ENCODE measurements around the gene KCND2.

KCND2 gene

DNA sequence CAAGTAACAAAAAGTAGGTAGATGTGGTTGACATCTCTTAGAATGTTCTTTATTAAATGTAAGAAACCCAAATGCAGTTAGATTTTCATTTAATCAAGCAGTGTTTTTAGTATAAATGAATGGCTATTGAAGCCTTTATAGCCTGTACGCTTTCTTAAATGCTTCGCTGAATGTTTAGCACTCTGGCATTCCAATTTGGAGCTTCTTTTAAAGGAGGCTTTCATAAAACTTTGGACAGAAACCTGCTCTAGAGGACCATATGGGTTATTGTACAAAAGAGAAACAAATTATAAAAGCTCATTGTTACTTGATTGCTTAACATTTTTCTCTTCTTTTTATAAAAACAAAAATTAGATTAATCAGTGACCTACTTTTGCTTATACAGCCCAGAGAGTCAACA, 59.5 kb downstream of the KCND2 start:
- H3K27me3 ChIP-seq (ENCODE audit: control insufficient read depth, low read length) = no peaks in the 10 kb centered on the region
- H3K9me2 ChIP-seq (replicated peaks; ENCODE audit: control insufficient read depth, low read length) = no peaks in the 10 kb centered on the region
- no peaks in the 10 kb centered on the region for H3K9me3 ChIP-seq (ENCODE audit: control insufficient read depth, insufficient read depth, low read length)
- no peaks in the 10 kb centered on the region for H3K79me2 ChIP-seq (ENCODE audit: control insufficient read depth, low read length)
- H4K20me1 ChIP-seq (ENCODE audit: control insufficient read depth, insufficient read depth, low read depth, low read length) = no peaks in the 10 kb centered on the region
- no peaks in the 10 kb centered on the region for H3K36me3 ChIP-seq (ENCODE audit: control insufficient read depth, low read length)
- H3F3A ChIP-seq (ENCODE audit: control insufficient read depth, insufficient read depth) = no peaks in the 10 kb centered on the region
- no peak overlapping the region for H3K4me2 ChIP-seq (ENCODE audit: low read length)
- no peak overlapping the region for H3K27ac ChIP-seq (ENCODE audit: low read depth, low read length)
- no peak overlapping the region for H3K4me3 ChIP-seq (ENCODE audit: low read length)
- H3K4me1 ChIP-seq (ENCODE audit: control insufficient read depth, low read length) = no peaks in the 10 kb centered on the region
- no peak for TF ChIP-seq EZH2phosphoT487 (IDR thresholded peaks at IDR 0.05; ENCODE audit: borderline replicate concordance, low read length)
- TF ChIP-seq, protein P1, sequence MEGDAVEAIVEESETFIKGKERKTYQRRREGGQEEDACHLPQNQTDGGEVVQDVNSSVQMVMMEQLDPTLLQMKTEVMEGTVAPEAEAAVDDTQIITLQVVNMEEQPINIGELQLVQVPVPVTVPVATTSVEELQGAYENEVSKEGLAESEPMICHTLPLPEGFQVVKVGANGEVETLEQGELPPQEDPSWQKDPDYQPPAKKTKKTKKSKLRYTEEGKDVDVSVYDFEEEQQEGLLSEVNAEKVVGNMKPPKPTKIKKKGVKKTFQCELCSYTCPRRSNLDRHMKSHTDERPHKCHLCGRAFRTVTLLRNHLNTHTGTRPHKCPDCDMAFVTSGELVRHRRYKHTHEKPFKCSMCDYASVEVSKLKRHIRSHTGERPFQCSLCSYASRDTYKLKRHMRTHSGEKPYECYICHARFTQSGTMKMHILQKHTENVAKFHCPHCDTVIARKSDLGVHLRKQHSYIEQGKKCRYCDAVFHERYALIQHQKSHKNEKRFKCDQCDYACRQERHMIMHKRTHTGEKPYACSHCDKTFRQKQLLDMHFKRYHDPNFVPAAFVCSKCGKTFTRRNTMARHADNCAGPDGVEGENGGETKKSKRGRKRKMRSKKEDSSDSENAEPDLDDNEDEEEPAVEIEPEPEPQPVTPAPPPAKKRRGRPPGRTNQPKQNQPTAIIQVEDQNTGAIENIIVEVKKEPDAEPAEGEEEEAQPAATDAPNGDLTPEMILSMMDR (IDR thresholded peaks at IDR 0.05; ENCODE audit: low read depth, low read length, poor library complexity, severe bottlenecking) = no peak

DNA sequence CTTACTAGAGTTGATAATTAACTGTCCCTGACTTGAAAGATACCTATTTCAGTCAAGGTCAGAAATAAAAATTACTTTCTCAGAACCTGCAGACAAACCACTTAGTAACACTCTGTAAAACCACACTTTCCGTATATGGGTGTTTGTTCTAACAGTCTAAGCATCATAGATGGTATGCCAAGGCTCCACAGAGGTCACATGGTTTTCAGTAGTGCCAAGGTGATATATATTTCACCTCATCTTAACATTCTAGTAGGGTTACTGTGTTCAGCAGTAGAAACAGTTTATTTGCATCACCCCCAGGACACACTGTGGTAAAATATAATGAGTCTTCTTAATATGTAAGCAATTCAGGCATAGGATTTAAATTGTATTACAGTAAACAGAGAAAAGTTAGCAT, 61.5 kb downstream of the KCND2 start:
- TF ChIP-seq, protein P1 (IDR thresholded peaks at IDR 0.05; ENCODE audit: low read depth, low read length, poor library complexity, severe bottlenecking) = no peak
- no peak for TF ChIP-seq EZH2phosphoT487 (IDR thresholded peaks at IDR 0.05; ENCODE audit: borderline replicate concordance, low read length)
- H3K9me3 ChIP-seq (ENCODE audit: control insufficient read depth, insufficient read depth, low read length) = no peaks in the 10 kb centered on the region
- no peak overlapping the region for H3K4me2 ChIP-seq (ENCODE audit: low read length)

DNA sequence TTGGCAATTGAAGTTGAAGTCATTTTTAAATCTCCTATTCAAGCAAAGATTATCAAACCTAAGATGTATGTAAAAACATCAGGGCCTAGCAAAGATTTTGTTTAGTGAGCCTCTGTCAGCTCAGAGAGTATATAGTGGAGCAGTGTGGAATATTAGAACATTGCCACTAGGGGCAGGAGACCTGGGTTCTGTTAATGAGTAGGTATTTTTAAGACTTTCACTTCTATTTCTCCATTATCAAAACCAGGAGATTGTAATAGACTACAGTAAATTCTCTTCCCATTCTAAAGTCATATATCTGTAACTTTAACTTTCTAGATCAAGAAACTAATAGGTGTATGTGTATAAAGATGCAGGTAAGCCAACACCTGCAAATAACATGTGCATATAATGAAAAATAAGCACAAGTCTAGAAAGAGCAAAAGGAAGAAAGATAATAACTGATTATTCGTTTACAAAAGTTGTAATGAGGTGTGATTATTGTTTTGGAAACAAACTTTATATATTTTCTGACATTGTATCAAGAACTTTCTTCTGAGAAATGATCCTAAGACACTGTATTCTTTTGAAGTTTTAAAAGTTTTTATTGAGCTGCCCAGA, 64.4 kb downstream of the KCND2 start:
- TF ChIP-seq, protein P1 (IDR thresholded peaks at IDR 0.05; ENCODE audit: low read depth, low read length, poor library complexity, severe bottlenecking) = peak; percentile 76
- TF ChIP-seq EZH2phosphoT487 (IDR thresholded peaks at IDR 0.05; ENCODE audit: borderline replicate concordance, low read length) = no peak
- no peaks in the 10 kb centered on the region for H3K79me2 ChIP-seq (ENCODE audit: control insufficient read depth, low read length)
- no peaks in the 10 kb centered on the region; the same call in 1 of the 2 replicates for H3K9me2 ChIP-seq (replicated peaks; ENCODE audit: control insufficient read depth, low read length)
- no peak overlapping the region for H3K4me3 ChIP-seq (ENCODE audit: low read length)
- H3F3A ChIP-seq (ENCODE audit: control insufficient read depth, insufficient read depth) = no peaks in the 10 kb centered on the region
- H3K36me3 ChIP-seq (ENCODE audit: control insufficient read depth, low read length) = no peaks in the 10 kb centered on the region
- no peak overlapping the region for H3K4me2 ChIP-seq (ENCODE audit: low read length)
- no peak overlapping the region for H3K27ac ChIP-seq (ENCODE audit: low read depth, low read length)
- no peaks in the 10 kb centered on the region for H3K27me3 ChIP-seq (ENCODE audit: control insufficient read depth, low read length)
- no peaks in the 10 kb centered on the region for H3K4me1 ChIP-seq (ENCODE audit: control insufficient read depth, low read length)
- no peaks in the 10 kb centered on the region for H3K9me3 ChIP-seq (ENCODE audit: control insufficient read depth, insufficient read depth, low read length)
- H4K20me1 ChIP-seq (ENCODE audit: control insufficient read depth, insufficient read depth, low read depth, low read length) = no peaks in the 10 kb centered on the region

More for the DNA sequence above, 61.5 kb downstream of the KCND2 start:
- Histone ChIP-seq H3K9me2 (replicated peaks; ENCODE audit: control insufficient read depth, low read length) (no peaks in the 10 kb centered on the region), H3K36me3 (ENCODE audit: control insufficient read depth, low read length) (no peaks in the 10 kb centered on the region), H3K79me2 (ENCODE audit: control insufficient read depth, low read length) (no peaks in the 10 kb centered on the region), H4K20me1 (ENCODE audit: control insufficient read depth, insufficient read depth, low read depth, low read length) (no peaks in the 10 kb centered on the region), H3K4me1 (ENCODE audit: control insufficient read depth, low read length) (no peaks in the 10 kb centered on the region), H3F3A (ENCODE audit: control insufficient read depth, insufficient read depth) (no peaks in the 10 kb centered on the region), H3K27ac (ENCODE audit: low read depth, low read length) (no peak overlapping the region), H3K27me3 (ENCODE audit: control insufficient read depth, low read length) (no peaks in the 10 kb centered on the region), H3K4me3 (ENCODE audit: low read length) (no peak overlapping the region)

Measured in DOHH2 (cell line).